ENCODE data around the gene SLC4A5.
"Not testable (repeated sequence)": the region's sequence is repeated elsewhere in the genome, so short reads cannot be mapped to it uniquely, and the experiment has no call there.

The SLC4A5 gene

DNA sequence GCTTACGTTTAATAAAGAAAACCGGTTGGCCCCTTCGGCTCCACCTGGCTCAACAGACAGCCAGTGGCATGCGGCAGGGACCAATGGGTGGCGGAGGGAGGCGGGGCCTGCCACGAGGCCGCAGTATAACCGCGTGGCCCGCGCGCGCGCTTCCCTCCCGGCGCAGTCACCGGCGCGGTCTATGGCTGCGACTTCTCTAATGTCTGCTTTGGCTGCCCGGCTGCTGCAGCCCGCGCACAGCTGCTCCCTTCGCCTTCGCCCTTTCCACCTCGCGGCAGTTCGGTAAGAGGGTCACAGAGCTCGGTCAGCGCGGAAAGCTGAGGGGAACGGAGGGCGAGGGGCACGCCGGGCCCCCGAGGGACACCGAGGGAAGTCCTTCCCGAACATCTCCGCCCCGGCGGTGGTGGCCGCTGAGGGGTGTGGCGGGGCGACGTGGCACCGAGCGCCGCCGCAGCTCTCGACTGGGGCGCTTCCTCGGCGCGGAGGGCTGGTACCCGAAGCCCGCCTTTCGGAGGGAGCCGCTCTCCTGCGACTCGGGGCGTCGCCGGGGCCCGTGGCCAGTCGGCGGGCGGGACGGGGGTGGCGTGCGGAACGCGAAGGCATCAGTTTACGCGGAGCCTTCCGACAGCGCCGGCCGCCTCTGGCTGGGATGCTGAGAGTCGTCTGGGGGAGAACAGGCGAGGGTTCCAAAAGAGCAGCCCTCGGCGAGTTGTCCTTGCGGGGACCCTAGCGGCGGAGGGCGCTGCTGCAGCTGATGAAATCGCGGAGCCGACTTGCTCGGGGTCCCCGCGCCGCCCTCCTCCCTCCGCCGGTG lies 144.5 kb downstream of the SLC4A5 start, which contains the start of gene MTHFD2:
MTHFD2 (plus strand) TSS at position 155 of the 814 bp plus-strand sequence; CDS start at position 182, 27 bp downstream.
- DNase-seq = peak; percentile 93

DNA sequence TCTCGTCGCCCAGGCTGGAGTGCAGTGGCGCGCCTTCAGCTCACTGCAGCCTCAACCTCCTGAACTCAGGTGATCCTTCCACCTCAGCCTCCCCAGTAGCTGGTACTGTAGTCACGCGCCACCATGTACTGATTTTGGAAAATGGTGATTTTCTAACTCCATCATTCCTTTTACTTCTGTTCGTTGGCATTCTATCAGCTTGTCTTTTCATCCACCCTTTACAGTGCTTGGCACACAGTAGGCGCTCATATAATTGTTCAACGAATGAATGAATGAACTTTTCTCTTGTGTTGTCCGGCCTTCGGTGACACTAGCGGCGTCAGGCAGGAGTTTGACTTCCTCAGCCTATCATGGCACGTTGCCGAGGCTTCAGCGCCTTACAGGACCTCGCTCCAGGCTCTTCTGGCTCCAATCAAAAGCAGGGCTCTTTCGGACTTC lies 145.2 kb downstream of the SLC4A5 start:
- DNase-seq = no peak

DNA sequence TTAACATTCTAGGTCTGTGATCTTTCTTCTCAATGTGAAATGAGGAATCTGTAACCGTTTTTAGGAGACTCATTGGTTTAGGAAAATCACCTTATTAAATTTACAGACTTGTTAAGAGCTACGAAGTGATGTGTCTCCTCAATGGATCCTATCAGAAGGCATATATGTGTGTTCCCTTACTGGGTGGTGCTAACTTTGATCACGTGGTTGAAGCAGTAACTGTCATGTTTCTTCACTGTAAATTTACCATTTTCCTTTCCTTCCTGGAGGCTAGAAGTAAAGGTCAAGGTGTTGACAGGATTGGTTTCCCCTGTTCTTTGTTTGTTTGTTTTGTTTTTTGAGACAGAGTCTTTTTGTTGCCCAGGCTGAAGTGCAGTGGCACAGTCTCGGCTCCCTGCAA lies 146.2 kb downstream of the SLC4A5 start:
- no peak for DNase-seq

DNA sequence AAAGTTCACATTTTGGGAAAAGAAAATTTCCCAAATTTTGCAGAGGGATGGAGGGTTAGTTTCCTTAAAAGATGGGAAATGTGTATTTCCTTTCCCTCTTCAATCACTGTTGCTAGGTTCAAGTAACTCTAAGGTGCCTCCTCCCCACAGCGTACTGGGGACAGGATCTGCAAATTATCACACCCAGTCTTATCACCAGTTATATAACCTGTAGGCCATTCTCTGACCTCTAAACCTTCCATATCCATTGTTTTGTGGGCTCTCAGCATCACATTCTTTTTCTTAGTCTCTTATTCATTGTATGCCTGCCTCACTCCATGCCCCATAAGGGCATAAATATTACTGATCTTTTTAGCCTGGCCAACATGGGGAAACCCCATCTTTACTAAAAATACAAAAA lies 148.4 kb downstream of the SLC4A5 start:
- DNase-seq = no peak

DNA sequence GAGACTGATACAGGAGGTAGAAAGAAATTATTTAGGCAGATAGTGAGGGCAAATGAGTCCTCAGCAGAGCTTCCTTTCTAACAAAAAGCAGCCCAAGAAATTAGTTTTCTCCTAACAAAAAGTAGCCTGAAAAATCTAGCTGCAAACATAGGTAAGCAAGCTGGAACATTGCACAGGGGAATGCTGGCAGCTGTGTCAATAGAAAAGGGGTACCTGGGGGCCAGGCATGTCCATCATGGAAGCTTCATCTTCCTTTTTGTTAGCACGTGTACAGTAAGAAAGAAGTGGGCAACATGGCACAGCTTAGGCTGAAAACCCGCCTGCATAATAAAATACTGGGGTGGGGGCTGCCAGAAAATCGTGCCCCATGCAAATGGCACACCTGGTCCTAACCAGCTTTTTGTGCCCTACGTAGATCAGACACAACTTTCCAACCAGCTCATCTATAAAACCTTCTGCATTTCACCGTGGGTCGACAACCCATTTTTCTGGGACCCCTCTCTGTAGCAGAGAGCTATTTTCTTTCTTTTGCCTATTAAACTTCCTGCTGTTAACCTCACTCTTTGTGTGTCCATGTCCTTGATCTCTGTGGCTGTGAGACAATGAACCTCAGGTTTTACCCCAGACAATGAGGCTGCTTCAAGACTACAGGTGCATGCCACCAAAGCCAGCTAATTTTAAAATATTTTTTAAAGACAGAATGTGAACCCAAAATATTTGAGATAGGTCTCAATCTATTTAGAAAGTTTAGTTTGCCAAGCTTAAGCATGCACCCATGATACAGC lies 151.4 kb downstream of the SLC4A5 start:
- no peak for DNase-seq

DNA sequence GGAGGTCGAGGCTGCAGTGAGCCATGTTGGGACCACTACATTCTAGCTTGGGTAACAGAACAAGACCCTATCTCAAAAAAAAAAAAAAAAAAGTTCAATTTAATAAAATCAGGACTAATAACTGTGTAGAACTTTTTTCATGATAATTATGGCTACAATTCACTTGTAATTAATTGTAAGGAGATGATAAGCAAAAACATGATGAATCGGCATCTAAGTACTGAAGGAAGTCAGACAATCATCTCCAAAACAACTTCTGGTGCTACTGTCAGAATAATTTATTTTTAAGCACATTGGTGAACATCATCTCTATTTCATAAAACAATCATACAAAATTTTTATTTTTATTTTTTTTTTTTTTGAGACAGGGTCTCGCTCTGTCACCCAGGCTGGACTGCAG lies 154.5 kb downstream of the SLC4A5 start:
- no peak for DNase-seq

DNA sequence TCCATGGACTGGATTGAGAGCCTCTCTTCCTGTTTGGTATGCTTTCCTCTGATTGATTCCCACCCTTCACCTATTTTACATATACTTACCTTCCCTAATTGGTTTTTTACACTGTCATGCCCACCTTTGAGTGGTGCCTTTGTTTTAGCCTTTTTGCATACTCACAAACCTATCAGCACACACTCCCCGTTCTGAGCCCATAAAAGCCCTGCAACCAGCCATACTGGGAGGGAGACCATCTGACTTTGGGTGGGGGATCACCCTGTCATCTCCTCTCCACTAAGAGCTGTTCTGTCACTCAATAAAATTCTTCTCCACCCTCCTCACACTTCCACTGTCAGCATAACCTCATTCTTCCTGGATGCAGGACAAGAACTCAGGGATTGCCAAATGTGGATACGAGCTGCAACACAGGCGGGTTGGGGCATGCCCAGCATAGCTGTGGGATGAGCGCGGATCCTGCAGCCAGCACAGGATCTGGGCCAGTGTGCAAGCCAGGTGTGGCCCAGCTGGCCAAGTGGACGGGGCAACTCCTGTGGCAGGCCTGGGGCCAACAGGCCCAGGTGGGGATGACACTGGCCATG lies 155.1 kb downstream of the SLC4A5 start:
- DNase-seq = no peak

DNA sequence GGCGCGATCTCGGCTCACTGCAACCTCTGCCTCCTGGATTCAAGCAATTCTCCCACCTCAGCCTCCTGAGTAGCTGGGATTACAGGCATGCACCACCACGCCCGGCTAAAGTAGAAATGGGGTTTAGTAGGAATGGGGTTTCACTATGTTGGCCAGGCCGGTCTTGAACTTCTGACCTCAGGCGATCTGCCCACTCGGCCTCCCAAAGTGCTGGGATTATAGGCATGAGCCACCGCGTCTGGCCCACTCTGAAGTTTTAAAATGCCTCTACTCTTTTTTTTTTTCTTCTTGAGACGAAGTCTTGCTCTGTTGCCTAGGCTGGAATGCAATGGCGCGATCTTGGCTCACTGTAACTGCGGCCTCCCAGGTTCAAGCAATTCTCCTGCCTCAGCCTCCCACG lies 156.5 kb downstream of the SLC4A5 start:
- DNase-seq = not testable (repeated sequence)

DNA sequence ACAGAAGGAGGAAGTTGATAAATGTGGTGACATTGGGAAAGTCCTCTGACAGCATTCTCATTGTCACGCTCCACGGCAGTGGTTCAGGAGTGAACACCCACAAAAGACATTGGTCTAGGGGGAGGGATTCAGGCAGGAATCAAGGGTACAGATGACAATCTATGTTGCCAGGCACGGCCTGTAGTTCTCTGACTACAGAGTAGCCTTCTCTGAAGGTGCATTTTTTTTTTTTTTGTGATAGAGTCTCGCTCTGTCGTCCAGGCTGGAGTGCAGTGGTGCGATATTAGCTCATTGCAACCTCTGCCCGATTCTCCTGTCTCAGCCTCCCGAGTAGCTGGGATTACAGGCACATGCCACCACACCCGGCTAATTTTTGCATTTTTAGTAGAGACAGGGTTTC lies 157.2 kb downstream of the SLC4A5 start:
- DNase-seq = no peak

DNA sequence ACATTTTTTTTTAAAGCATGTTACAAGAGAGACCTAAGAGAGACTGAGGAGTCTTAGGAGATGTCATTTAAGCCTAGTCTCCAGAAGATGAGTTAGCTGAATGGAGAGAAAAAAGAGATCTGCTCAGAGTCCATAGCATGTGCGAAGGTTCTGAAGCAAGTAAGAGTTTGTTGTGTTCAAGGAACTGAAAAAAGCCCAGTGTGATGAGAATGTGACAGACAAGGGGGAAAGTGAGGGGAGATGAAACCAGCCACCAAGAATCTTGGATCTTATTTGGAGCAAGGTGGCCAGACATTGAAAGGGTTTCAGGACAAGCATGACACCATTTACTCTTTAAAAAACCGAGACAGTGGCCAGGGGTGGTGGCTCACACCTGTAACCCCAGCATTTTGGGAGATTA lies 159.3 kb downstream of the SLC4A5 start:
- no peak for DNase-seq

DNA sequence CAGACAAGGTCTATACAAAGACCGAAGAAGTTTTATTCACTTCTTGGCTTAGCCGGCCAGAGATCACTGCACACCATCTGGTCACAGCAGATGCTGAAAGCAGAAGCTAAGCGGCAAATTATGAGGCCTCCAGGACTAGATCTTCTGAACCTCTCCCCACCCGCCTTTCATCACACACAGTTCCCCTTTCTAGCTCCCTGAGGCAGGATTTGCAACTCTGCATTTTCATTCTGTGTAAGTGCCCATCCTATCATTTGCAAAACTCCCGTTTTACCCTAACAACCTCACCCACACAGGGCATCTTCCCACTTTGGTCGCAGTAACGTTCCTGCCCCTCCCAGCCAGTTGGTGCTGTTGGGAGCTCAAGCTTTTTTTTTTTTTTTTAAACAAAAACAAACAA lies 161.5 kb downstream of the SLC4A5 start:
- no peak for DNase-seq

DNA sequence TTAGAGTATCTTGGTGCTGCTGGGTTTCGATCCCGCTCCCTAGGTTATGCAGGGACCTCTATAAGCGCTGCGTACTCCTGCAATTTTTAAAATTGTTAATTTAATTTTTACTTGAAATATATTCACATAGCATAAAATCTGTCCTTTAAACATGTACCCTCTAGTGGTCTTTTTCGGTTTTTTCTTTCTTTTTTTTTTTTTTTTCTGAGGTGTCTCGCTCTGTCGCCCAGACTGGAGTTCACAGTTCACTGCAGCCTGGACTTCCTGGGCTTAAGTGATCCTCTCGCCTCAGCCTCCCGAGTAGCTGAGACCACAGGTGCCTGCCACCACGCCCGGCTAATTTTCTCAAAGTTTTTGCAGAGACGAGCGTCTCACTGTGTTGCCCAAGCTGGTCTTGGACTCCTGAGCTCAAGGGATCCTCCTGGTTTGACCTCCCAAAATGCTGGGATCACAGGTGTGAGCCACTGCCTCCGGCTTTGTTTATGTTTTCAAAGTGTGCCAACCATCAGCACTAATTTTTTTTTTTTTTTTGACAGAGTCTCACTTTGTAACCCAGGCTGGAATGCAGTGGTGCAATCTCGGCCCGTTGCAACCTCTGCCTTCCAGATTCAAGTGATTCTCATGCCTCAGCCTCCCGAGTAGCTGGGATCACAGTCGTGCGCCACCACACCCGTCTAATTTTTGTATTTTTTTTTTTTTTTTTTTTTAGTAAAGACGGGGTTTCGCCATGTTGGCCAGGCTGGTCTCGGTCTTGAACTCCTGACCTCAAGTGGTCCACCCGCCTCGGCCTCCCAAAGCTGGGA lies 164.0 kb downstream of the SLC4A5 start:
- DNase-seq = no peak

DNA sequence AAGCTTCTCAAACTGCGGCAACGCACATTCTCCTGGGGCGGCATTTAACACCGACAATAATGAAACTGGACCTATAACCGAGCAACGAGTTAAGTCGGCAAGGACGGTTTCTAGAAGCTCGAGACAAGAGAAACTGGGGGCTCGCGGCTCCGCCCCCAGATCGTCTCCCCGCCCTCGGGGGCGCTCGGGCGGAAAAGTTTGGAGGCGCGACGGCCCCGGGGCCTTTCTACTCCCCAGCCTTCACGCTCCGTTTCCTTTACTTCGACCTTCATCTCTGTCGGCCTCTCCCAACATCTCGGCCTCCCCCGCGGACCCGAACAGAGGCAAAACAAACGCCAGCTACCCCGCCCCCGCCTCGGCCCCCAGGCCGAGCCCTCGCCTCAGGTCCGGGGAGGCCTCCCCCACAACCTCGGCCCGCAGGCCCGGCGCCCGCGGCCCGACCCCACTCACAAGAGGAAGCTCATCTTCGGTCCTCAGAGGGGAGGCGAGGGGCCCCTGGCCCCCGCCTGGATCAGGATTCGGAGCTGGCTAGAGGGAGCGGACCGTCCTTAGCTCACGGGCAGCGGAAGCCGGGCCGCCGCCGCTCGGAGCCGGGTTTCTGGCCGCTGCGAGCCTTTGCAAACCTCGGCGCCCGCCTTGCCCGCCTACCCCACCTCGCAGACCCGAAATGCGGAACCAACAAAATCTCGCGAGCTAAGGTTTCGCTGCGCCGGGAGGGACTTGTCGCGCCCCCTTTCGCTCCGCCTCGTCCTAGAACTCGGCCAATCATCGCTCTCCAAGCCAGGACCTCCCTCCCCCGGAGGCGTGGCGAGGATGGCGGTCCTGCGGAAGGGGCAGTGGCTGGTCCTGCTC lies 164.8 kb downstream of the SLC4A5 start, which contains the start of gene MOB1A:
MOB1A (minus strand) TSS at position 669 of the 852 bp plus-strand sequence; CDS start at position 464, 205 bp downstream.
- DNase-seq = peak; percentile 98

DNA sequence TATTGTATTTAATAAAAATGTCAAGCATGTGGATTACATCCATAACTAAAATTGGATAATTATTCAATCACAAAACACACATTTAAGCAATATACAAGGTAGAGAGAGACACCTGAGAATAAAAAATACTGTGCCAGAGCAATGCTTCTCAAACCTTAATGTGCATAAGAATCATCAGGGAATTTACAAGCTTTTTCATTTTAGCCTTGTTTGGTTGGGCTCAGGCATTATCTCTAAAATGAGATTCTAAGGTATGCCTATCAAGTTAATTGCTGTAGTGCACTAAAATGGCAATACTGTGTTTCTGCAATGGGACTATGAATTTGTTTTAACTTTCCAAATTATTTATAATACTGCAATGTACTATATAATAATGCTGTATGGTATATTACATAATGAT lies 165.5 kb downstream of the SLC4A5 start:
- DNase-seq = no peak

DNA sequence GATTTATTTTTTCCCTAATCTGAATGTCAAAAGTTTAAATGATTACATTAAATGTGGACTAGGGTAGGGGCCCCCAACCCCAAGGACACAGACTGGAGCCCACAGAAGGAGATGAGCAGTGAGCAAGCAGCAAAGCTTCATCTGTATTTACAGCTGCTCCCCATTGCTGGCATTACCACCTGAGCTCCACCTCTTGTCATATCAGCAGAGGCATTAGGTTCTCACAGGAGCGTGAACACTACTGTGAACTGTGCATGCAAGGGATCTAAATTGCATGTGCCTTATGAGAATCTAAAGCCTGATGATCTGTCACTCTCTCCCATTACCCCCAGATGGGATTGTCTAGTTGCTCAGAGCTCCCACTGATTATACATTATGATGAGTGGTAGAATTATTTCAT lies 168.3 kb downstream of the SLC4A5 start:
- DNase-seq = no peak

DNA sequence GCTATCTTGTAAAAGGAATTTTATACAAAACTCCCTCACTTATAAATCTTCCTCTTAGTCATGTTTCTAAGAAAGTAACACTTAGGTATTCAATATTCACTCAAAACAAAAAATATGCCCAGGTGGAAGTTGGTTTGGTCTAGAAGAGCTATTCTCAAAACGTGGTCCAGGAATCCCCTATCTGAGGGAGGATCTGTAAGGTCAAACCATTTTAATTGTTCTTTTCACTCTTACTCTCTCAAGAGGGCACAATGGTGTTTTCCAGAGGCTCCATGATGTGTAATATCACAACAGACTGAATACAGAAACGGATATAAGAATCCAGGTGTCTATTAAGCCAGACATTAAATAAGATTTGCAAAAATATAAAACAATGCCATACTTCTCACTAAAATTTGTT lies 174.5 kb downstream of the SLC4A5 start:
- DNase-seq = no peak

All from right kidney (tissue), 1 donor.